DMS53 (cell line): ENCODE results near the gene BZW1.
"Not testable (repeated sequence)": the region's sequence is repeated elsewhere in the genome, so short reads cannot be mapped to it uniquely, and the experiment has no call there.

Experiments used
- DNase-seq: peaks from one replicate; lab custom pipeline; 2025; lab: John Stamatoyannopoulos, UW

BZW1 gene

DNA sequence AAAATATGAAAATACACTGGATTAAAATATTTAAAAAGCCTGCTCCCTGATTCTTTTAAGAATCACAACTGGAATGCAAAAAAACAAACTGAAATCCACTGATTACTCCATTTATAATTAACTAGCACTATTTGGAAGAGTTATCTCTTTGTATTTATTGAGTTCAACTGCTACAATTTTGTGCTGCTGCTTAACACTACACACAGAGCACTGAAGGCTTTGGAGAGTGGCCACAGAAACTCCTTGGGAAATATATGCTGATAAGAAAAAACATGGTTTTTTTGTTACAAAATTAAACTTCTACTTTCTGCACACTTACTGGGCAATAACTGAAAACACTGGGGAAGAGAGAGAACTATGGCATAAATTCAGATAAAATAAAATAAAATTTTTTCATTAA, 19.8 kb upstream of the BZW1 start:
- DNase-seq: no peak

DNA sequence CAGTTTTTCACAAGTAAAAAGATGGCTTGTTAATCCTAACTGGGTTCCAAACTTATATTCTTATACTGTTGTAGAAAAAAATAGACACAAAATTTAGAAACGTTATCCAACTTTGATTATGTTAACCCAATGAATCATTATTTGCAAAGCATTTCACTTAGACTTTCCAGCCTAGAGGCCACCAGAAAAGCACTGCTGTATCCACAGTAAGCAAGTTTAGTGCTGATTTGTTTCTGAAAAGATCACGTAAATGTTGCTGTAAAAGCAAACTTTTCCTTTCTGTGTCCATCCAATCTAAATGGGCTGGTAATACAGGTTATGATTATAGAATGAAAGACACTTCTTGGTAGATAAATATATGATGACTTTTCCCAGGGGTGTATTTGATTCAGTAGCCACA, 17.6 kb upstream of the BZW1 start:
- no peak for DNase-seq

DNA sequence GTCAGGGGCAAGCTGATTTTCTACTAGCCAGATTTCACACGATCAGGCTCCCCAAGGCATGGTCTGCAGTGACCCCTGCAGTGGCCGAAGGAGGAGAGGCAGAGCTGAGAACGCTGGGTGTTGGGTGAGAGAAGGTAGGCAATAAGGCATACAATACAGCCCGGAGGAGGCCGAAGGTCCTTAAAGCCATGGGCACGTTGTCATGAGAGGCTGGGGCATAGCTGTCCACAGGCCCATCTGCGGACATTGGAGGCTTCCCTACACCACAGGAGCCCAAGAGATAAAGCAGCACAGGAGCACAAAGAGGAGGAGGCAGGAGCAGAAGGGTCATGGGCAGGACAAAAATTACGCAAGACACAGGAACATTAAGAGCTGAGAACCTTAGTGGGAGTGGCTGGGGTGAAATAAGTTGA, 16.7 kb upstream of the BZW1 start:
- no peak for DNase-seq

DNA sequence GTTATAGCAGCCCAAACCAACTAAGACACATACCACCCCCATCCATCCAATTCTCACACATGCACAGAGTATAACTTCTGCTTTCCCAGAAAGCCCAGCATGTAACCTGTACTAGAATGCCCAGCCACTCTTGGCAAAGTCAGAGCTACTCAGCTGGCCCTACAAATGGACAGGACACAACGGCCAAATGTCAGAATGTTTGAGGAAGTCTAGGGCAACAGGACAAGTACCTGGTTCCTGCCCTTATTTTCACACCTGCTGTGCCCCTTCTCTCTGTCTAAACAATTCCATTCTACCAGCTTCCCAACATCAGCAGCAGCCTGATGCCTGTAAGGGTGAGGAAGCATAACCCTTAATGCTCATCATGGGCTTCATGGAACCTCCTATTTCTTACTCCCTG, 15.1 kb upstream of the BZW1 start:
- DNase-seq: peak; percentile 79

DNA sequence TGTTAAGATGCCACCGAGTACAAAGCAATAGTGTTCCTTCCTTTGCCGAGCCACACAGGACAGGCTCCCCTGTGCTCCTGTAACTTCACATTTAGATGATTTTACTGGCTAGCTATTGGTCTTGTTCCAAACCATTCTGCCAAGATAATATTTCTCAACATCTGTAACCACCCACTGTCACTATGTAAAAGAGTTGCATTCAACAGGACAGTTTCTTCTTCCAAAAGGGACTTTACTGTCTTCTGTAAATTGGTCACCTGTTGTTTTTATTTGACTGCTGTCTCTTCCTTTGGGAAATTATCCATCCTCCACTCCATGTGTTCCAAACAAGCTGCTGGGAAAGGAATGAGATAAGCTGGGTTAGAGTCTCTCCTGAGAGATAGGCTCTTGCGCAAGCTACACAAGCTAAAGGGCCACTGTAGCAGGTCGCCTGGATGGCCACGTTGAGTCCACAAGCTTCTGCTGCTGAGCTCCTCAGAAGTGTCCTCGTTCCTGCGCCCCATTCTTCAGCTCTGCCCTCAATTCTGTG, 14.4 kb upstream of the BZW1 start:
- DNase-seq: no peak

DNA sequence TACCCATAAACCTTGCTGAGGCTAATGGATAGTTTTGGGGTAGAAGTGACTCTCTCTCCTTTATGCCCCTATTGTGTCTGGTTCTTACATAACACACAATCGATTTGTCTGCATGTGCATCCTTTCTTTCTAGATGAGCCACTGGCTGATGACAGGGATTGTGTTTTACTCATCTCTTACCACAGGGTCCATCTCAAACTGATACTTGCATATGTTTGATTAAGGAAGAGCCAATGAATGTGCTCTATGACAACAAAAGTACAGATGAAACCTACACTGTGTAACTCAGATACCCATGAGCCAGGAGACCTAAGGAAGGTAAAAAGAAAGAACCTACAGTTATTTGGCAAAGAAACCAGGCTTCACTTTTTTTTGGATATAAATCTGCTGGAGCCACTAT, 13.2 kb upstream of the BZW1 start:
- no peak for DNase-seq

DNA sequence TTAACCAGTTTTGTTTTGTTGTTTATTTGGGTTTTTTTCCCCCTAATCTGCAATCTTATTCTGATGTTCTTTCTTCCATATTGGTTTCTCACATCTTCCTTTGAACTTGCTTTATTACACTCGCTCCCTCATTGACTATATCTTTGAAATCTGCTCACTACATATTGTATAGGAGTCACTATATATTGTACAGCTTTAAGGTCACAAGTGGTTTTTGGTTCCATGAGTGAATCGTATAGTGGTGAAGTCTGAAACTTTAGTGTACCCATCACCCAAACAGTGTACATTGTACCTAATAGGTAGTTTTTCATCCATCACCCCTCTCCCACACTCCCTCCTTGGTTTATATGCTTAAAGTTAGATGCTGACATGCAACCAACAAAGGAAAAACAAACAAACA, 11.3 kb upstream of the BZW1 start:
- no peak for DNase-seq

DNA sequence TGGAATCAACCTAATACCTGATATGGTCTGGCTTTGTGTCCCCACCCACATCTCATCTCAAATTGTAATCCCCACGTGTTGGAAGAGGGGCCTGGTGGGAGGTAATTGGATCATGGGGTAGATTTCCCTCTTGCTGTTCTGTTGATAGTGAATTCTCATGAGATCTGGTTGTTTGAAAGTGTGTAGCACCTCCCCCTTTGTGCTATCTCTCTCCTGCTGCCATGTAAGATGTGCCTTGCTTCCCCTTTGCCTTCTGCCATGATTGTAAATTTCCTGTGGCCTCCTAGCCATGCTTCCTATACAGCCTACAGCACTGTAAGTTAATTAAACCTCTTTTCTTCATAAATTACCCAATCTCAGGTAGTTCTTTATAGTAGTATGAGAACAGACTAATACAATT, 10.3 kb upstream of the BZW1 start:
- DNase-seq: not testable (repeated sequence)

DNA sequence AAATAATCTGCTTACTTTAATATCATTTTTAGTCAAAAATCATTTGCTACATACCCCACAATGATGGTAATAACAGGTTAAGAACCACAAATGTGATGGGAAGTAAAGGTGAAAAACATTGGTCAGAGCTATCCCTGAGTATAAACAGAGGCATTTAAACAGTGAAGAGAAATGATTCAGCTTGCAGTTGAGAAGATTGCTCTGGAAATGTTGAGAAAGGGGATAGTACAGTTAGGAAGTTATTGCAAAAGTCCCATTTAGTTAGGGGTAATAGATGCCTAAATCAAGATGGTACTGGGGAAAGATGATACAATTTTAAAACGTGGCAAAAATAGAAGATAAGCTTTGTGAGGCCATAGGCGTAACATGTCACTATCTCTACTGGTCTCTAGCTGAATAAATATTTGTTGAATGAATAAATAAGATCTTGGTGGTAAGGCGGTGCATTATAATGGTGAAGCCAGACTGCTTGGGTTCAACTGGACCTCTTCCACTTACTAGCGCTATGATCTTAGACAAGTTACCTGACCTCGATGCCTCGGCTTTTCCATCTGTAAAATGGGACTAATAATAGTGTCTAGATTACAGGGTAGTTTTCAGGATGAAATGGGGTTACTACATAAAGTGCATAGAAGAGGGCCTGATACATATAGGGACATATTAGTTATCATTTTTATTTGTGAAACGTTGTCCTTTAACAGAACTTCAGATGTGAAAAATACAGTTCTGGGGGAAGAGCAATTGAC, 2.0 kb upstream of the BZW1 start:
- no peak for DNase-seq

DNA sequence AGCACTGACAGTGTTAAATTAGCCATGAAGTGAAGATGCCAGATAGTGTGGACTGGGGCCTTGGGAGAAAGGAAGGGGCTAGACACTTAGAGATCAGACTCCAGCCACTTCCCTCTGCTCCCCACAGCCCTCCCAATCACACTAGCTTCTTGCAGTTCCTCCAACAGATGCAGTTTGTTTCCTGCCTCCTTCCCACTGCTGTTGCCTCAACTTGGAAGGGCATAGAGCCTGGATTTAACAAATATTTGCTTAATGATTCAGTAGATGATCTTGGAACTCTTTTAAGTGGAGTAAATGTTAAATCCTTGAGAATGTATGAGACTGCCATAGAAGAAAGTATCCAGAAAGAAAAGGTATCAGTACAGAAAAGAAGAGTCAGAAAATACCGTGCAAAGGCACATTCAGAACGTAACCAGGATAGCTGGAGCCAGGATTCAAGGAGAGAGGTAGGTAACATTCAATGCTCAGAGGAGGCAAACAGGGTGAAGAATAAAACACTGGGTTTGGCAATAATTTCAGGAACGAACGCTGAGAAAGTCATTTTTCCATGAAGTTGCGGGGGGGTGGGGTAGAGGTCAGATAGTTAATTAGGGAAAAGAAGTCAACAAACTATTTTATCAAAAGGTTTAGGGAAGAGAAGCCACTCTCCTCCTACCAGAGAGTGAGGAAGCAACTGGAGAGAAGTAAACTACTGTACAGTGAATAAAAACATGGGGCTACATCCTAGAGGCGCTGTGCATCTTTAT, 1.3 kb upstream of the BZW1 start:
- DNase-seq: peak; percentile 66

DNA sequence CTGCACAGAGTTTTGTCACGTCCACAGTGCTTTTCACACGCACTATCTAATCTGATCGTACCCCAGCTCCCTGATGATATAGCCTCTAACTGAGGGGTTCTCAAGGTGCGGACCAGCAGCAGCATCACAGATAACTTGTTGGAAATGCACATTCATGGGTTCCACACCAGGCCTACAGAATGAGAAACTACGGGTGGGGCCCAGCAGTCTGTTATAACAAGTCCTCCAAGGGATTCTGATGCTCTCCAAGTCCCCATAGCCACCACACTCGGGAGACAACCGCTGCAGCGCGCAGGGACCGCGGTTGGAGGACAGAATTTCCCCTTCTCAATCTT, 745 bp upstream of the BZW1 start:
- DNase-seq: no peak

DNA sequence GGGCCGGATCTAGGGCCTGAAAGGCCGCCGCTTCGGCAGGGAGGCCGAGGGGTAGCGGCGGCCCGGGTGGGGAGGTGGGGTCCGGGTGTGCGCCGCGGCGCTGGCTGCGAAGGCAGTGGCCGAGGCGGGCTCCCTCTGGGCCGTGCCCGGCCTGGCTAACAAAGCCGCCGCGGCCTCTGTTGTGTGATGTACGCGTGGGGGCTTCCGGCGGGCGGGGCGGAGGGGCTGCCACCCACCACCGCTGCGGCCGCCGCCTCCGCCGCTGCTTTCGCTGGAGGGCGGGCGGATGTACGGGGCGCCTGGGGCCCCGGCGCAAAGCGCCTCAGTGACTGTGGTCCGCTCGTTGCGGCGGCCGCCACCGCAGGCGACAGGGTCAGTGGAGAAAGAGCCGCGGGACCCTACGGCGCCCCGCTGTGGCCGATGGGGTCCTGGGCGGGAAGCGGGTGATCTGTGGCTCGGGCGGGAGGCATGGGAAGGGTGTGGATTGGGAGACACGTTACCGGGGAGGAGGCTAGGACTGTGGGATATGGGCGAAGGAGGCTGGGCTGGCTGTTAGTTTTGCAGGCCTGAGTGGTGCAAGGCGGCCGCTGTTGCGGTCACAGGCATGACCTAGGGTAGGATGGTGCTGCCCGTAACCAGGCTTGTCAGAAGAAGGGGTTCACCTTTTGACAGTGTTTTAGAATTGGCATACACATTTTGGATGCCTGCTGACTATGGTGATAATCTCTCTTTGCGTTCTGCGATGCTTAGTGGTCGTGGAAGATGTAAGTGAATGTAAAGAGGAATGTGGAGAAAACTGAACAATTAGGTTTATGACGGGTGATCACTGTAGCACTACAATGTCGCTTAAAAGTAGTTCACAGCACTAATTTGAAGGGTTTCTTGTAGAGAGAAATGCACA, 662 bp downstream of the BZW1 start:
- DNase-seq: peak; percentile 92

DNA sequence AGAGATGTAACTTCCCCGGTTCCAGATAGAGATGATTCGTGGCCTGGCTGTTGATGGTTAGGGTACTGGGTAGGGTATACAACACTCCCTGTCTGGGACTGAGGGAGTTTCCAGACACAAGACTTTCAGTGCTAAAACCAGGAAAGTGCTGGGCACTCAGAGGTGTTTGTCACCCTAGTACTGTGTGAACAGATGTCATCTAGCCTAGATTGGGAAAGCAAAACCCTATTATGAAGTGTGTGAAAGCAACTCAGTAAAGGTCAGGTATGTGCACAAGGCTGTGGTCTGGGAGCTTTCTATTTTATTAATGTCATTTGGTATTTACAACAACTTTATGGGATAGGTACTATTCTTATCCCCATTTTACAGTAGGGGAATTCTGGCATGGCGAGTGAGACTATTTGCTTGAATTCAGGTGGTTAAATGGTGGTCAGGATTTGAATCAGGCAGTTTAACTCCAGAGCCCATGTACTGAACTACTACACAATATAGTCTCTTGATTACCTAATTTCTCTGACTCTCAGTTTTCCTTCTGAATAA, 2.6 kb downstream of the BZW1 start:
- no peak for DNase-seq

DNA sequence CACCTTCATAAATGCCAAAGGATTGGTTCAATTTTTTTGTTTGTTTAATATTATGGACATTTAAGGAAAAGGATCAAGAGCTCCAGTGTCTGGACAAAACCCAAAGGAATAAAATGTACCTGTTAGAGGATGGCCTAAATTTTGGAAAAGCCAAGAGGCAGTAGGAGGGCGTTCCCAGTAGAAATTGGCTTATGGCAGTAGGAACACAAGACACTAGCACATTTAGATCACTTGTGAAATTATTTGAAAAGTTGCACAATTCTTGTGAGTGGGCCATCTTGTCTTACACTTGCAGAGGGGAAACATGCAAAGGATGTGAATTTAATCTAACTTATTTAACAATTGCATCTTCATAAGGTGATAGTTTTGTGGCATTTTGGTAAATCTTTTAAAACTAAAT, 3.2 kb downstream of the BZW1 start:
- no peak for DNase-seq

DNA sequence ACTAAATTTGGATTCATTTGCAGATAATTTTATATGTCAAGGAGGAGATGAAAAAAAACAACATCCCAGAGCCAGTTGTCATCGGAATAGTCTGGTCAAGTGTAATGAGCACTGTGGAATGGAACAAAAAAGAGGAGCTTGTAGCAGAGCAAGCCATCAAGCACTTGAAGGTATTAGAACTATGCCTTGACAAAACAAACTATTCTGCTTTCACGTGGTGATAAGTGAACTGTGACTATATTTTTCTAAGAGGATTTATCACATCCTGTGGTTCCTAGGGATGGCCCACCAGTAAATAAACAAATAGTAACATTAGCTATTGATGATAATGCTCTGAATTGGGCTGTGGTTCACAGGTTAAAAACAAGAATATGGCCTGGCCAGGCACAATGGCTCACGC, 7.0 kb downstream of the BZW1 start:
- not testable (repeated sequence) for DNase-seq

DNA sequence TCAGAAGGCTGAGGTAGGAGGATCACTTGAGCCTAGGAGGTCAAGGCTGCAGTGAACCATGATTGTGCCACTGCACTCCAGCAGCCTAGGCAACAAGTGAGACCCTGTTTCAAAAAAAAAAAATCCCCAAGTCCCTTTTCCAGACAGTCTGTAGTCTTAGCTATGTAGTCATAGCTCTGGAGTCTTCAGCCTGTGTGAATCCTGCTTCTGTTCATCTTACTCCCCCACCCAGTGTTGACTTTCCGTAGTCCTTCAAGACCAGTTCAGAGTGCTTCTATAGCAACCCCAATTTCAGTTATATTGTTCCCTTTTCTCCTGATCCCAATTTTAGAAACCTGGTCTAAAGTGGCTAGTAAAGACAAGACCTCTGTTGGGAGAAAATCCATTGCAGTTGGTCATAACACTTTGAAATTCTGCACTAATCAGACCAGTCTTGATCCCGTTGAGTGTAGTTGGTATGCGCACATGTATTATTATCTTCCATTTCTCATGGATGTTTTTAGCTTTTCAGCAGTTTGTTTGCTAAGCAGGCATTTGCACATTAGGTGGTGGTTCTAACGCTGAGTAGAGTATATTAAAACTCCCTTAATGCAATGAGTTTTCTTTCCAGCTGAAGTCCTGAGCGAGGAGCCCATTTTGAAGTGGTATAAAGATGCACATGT, 9.0 kb downstream of the BZW1 start:
- no peak for DNase-seq

DNA sequence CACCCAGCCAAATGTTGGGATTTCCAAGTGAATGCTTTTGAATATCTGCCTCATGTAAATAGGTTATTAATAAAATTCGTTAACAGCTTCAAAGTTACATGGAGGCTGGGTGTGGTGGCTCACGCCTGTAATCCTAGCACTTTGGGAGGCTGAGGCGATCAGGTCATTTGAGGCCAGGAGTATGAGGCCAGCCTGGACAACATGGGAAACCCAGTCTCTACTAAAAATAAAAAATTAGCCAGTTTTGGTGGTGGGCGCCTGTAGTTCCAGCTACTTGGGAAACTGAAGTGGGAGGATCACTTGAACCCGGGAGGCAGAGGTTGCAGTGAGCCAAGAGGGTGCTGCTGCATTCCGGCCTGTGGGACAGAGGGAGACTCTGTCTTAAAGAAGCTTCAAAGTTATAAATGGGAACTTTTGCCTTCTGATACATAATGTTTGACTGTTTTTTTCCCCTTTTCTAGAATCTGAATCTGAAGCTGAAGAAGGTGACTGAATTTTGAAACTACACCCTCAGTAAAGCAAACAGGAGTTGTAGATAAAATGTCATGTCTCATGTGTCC, 10.1 kb downstream of the BZW1 start:
- DNase-seq: no peak

DNA sequence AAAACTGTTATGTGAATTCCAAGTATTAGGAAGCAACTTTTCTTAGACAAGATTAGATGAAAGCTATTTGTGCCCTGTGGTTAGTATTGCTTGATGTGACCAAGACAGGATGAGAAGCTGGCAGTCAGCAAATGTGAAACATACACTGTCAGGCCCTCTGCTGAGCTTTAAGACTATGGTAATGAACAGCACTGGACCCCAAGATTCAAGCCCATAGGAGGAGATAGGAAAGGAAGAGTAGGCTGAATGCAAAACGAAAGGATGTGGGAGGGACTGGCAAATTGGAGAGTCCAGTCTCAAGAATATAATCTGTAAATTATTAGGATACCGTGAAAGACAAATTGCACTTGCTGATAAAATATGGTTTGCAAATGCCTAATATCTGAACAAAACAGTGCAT, 16.4 kb downstream of the BZW1 start:
- no peak for DNase-seq

DNA sequence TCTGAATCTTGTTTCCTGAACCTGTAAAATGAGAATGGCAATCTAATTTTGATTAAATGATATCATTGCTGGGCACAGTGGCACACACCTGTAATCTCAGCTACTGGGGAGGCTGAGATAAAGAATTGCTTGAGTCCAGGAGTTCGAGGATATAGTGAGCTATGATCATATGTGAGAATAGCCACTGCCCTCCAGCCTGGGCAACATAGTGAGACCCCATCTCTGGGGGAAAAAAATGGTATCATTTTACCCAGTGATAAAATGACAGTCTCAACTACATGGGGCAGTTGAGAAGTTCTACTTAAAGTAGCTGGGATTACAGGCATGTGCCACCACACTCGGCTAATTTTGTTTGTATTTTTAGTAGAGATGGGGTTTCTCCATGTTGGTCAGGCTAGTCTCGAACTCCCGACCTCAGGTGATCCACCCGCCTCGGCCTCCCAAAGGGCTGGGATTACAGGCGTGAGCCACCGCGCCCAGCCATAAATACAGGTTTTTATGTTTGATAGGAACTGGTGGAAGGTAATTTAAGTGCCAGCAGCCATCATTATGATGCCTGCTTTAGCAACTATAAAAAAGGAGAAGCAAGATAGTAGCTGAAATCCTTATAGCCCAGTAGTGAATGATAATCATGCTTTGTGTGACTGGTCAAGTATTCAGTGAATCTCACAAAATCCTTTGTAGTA, 17.0 kb downstream of the BZW1 start:
- no peak for DNase-seq

DNA sequence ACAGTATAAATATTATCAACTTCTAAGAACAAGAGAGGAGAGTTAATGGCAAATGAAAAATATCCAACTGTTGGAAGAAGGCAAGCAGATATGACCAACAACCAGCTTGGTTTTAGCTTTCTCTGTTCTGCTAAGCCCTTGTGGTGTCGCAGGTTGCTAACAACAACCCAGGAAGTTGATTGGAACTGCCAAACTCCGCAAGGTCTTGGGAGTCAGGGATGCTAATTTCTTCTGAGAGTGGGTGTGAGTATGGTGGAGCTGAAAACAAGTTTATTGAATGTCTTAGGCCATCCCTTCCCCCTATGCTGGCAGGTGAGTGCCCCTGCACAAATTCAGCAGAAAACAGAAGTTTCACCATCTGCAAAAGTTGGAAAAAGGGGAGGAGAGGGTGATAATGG, 17.5 kb downstream of the BZW1 start:
- DNase-seq: no peak

DNA sequence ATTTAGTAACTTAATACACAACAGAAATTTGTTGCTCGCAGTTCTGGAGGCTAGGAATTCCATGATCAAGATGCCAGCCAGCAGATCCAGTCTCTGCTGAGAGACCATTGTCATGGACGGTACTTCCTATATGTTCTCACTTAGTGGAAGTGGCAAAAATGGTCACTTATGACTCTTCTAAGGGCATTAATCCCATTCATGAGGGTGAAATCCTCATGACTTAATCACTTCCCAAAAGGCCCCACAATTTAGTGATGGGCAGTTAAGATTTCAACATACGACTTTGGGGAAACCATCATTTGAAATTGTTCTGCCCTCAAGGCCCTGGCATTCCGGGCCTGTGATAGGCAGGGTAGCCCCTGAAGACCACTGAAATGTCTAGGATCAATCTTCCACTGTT, 23.0 kb downstream of the BZW1 start:
- no peak for DNase-seq
